Activated B cell treated with CpG ODN at 0.5 μM for 24 hours (primary cell): ENCODE data around the gene SH3RF3. TPM values are rescaled to one million over a fixed set of nuclear protein-coding genes. Genes with fewer than 3 reads are reported as not detected.

Experiments used
- ATAC-seq: fragments of 200-7000 bp; cut with Tn5 transposase; one replicate; pipeline ENCODE4 v1.10.0; 2021; ENCODE audit warnings: low read depth, mild to moderate bottlenecking, moderate library complexity
- CTCF ChIA-PET: fragments of 350-600 bp; sonication (Branson Sonifier 250); formaldehyde crosslinking; loops from one replicate; lab custom pipeline; 2021; ENCODE audit warnings: antibody characterized with exemption; lab: Charles Lee
- POLR2A ChIA-PET: fragments of 350-600 bp; sonication (Branson Sonifier 250); formaldehyde crosslinking; loops from one replicate; lab custom pipeline; 2021; ENCODE audit warnings: antibody characterized with exemption; lab: Charles Lee
- DNase-seq: peaks from one replicate; pipeline ENCODE4 v3.0.0; 2022
- H3K27ac Mint-ChIP-seq: one replicate; pipeline ENCODE4 v1.8.0; 2020; ENCODE audit warnings: mixed read lengths
- H3K27me3 Mint-ChIP-seq: one replicate; pipeline ENCODE4 v1.8.0; 2021; ENCODE audit warnings: mixed read lengths
- H3K36me3 Mint-ChIP-seq: one replicate; pipeline ENCODE4 v1.8.0; 2021; ENCODE audit warnings: low read depth, mixed read lengths
- H3K4me1 Mint-ChIP-seq: one replicate; pipeline ENCODE4 v1.8.0; 2021; ENCODE audit warnings: mixed read lengths
- H3K4me3 Mint-ChIP-seq: one replicate; pipeline ENCODE4 v1.8.0; 2020; ENCODE audit warnings: mild to moderate bottlenecking, mixed read lengths
- H3K9me3 Mint-ChIP-seq: one replicate; pipeline ENCODE4 v1.8.0; 2020; ENCODE audit warnings: mixed read lengths
- CTCF ChIP-seq: fragments of 200-600 bp; IDR thresholded peaks from one replicate; pipeline ENCODE4 v1.8.0; 2022; ENCODE audit warnings: antibody characterized with exemption, mild to moderate bottlenecking
- intact Hi-C: fragments of 100-400 bp; cut with micrococcal nuclease; formaldehyde crosslinking; loops from one replicate; pipeline ENCODE4 v1.15.1; 2024
- total RNA-seq: library from RNA; stranded (reverse); gene quantifications from 2 replicates; pipeline ENCODE4 v1.2.3, GENCODE V29; 2022

Gene SH3RF3
- total RNA-seq, 1 donor from 2014 or later = 0.09 TPM

DNA sequence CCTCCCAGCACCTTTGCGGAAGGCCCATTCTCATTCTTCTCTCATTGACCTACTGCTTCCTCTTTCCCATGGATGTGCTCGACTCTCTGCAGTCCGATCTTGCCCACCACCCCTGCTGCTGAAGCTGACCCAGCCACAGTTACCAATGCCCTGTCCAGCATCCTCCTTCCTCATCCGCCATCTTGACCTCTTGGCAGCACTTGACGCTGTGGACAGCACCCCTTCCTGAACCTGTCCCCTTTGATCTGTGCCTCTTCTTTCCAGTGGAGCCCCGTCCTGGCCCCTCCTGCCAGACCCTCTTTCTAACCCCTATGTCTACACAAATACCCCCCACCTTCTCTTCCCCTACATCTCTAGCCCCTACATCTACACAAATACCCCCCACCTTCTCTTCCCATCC lies 275.7 kb downstream of the SH3RF3 start:
- H3K27me3 Mint-ChIP-seq = no peaks in the 10 kb centered on the region
- CTCF ChIA-PET = no interaction called here
- no peaks in the 10 kb centered on the region for H3K36me3 Mint-ChIP-seq
- intact Hi-C loops = no loop called here
- H3K4me3 Mint-ChIP-seq = no peak overlapping the region
- H3K9me3 Mint-ChIP-seq = no peaks in the 10 kb centered on the region
- H3K27ac Mint-ChIP-seq = no peak overlapping the region
- DNase-seq (no peak), ATAC-seq (no peak)
- peaks cover 4% of the 10 kb centered on the region for H3K4me1 Mint-ChIP-seq
- POLR2A ChIA-PET = no interaction called here
- TF ChIP-seq CTCF = no peak

DNA sequence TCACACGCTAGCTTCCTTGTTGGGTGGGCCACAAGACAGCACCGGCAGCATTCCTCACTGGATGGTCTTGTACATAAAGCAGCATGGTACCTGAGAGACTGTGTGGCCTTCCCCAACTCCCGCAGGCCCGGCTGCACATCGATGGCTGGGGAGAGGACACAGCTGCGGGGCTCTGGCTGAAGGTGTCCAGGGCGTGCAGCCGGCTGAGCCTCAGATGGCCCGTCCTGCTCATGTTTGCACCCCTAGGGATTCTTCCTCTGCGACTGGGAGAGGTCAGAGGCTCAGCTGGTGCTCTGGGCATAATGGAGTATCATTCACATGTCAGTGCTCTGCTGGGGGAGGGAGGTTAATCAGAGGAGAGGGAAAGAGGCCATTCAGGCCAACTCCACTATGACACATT lies 276.9 kb downstream of the SH3RF3 start:
- CTCF ChIA-PET = no interaction called here
- H3K4me1 Mint-ChIP-seq = peaks cover 4% of the 10 kb centered on the region
- POLR2A ChIA-PET = no interaction called here

DNA sequence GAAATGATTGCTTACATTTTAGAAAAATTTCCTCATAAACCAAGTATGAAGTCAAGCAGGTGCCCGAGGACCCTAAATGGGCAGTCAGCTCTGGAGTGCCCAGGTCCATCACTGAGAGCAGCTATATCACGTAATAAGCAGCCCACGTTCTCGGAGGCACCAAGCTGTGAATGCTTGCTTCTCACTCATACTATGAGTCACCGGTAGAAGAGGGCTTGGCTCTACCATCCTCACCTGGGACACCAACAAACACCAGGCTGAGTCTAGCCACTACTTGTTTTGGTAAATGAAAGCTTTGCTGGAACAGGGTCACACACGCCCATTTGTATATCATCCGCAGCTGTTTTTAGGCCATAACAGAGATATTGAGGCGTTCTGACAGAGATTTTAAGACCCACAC lies 277.3 kb downstream of the SH3RF3 start:
- no peaks in the 10 kb centered on the region for H3K36me3 Mint-ChIP-seq
- no peaks in the 10 kb centered on the region for H3K9me3 Mint-ChIP-seq
- TF ChIP-seq CTCF = no peak
- H3K4me3 Mint-ChIP-seq = no peak overlapping the region
- CTCF ChIA-PET = no interaction called here
- ATAC-seq = no peak
- H3K4me1 Mint-ChIP-seq = peaks cover 4% of the 10 kb centered on the region
- intact Hi-C loops = no loop called here
- no peak overlapping the region for H3K27ac Mint-ChIP-seq
- DNase-seq = no peak
- POLR2A ChIA-PET = no interaction called here
- H3K27me3 Mint-ChIP-seq = no peaks in the 10 kb centered on the region

More for the DNA sequence above, 276.9 kb downstream of the SH3RF3 start:
- Mint-ChIP-seq H3K4me3 (no peak overlapping the region), H3K36me3 (no peaks in the 10 kb centered on the region), H3K9me3 (no peaks in the 10 kb centered on the region), H3K27me3 (no peaks in the 10 kb centered on the region), H3K27ac (no peak overlapping the region)
- DNase-seq (no peak), ATAC-seq (no peak)
- intact Hi-C loops = no loop called here
- TF ChIP-seq CTCF = no peak

DNA sequence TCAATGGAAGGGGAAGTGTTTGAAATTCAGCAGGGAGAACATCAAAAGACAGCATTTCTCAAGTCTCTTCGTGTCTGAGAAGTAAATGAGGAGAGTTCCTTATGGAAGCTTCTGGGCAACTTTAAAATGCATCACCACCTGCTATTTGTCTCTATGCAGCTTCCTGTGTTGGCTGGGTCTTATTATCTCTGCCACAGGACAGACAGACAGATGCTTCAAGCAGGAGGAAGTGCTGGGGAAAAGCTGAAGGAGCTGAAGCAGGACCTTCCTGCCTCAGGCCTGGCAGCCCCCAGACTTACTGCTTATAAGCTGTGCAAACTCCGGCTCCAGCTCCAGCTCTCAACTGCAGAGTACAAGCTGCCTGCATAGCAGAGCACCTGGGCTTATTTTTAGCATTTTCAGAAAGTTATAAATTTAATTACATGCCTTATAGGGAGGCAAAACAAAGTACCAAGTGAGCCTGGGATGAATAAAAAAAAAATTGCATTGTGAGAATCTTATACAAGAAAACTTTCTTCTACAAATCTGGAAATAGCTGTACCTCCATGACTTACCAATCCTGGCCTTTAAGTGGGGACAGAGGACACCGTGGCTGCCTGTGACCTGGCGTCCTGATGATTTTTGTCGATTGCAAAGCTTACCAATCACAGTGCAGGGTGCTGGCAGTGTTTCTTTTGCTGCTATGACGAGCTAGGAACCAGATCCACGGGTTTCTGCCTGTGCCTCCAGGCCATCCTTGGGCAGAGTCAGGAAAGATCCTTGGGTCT lies 278.5 kb downstream of the SH3RF3 start:
- H3K36me3 Mint-ChIP-seq = no peaks in the 10 kb centered on the region
- H3K9me3 Mint-ChIP-seq = no peaks in the 10 kb centered on the region
- H3K4me1 Mint-ChIP-seq = peaks cover 4% of the 10 kb centered on the region
- no peak for ATAC-seq
- no peak for TF ChIP-seq CTCF
- intact Hi-C loops = no loop called here
- no peak overlapping the region for H3K4me3 Mint-ChIP-seq
- DNase-seq = no peak
- CTCF ChIA-PET = no interaction called here
- no peaks in the 10 kb centered on the region for H3K27me3 Mint-ChIP-seq
- no peak overlapping the region for H3K27ac Mint-ChIP-seq
- POLR2A ChIA-PET = no interaction called here

DNA sequence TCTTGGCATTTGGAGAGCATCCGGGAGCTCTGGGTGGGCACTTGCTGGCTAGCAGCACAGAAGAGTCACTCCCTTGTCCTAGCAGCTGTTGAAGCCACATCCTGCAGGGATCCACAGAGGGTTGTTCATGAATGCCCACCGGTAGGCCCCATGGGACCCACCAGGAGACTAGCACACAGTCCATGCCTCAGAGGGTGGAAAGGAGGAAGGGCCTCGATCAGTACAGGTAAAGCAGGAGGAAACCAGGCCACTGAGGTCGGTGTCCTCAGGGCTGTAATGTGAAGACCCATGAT lies 279.0 kb downstream of the SH3RF3 start:
- intact Hi-C loops = no loop called here
- peaks cover 3% of the 10 kb centered on the region for H3K4me1 Mint-ChIP-seq
- H3K36me3 Mint-ChIP-seq = no peaks in the 10 kb centered on the region
- no peak overlapping the region for H3K4me3 Mint-ChIP-seq
- TF ChIP-seq CTCF = no peak
- POLR2A ChIA-PET = no interaction called here
- CTCF ChIA-PET = no interaction called here
- no peak for ATAC-seq
- no peaks in the 10 kb centered on the region for H3K27me3 Mint-ChIP-seq
- no peak for DNase-seq
- no peak overlapping the region for H3K27ac Mint-ChIP-seq
- no peaks in the 10 kb centered on the region for H3K9me3 Mint-ChIP-seq
